Left forelimb (tissue), 1 donor: ENCODE data around the gene FCSK.
"Not testable (repeated sequence)": the region's sequence is repeated elsewhere in the genome, so short reads cannot be mapped to it uniquely, and the experiment has no call there.

Experiments used
- DNase-seq: peaks from one replicate; pipeline ENCODE4 v3.0.0-alpha.2; 2018; ENCODE audit warnings: low spot score

Gene FCSK

DNA sequence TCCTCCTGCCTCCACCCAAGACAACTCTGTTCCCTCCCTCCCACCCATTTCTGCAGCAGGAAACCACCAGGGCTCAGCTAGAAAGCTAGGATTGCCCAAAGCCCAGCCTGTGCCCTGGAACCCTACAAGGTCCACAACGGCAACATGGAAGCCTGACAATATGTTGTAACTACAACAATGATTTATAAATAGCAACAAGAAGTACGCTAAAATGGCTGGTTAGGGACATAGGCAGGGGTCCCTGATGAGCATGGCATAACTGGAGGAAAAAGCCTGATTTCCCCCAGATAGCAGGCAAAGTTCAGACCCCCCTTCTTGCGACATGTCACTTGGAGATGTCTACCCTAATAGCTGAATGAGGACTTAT, 22.1 kb upstream of the FCSK start:
- DNase-seq = no peak

DNA sequence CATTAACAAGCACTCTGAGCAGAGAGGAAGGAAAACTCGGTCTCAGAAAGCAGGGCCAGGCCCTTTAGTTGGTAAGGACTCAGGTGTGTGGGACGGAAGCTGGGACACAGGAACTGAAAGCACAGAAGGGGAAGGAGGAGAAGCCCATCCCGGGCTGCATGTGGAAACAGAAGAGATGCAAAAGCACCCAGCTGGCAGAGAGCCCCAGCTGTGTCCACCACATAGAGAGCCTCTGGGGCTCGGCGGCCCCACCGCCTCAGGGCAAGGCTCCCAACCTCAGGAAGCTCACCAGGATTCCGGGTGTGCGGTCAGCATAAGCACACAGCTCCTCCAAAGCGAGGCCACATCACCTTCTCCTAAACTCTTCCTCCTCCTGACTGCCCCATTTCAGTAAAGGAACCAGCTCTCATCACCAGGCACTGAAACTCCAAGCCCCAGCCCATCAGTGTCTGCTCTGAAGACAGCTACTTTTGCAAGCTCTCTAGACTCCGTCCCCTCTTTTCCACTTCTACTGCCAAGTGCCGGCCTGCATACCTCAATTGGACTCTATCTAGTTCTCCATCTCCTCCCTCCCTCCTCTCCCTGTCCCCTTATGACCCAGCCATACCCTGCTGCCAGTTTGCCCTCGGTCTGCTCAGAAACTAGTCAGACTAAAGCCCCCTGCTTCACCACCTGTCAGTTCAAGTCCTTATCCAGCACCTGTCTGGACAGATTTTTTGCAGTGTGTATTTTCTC, 21.5 kb upstream of the FCSK start:
- DNase-seq = no peak

DNA sequence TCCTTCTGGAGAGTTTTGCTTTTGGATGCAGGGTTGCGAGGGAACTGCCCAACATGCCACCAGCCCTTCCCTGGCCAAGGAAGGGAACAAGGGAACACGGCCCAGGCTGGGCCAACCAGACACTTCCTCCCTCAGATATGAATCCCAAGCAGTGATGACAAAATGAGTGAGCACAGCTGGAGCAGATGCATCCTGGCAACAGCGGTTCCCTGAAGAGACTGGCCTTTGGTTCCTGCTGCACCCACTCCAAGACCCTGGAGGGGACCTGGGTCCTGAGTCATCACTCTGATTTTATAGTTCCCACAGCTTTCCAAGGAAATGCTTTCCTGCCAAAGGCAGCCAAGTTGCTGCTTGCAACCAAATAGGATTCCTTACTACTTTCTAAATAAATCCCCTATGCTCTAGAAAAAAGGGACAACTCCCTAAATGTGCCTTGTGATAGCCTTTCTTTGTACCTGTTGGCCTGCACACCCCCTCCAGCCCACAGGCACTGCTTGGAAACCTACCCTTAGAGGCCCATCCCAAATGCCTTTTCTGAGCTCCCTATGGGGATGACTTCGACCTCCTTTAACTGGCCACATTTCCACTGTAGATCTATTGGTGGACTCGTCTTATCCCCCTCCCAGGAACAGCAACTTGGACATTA, 20.8 kb upstream of the FCSK start:
- no peak for DNase-seq

DNA sequence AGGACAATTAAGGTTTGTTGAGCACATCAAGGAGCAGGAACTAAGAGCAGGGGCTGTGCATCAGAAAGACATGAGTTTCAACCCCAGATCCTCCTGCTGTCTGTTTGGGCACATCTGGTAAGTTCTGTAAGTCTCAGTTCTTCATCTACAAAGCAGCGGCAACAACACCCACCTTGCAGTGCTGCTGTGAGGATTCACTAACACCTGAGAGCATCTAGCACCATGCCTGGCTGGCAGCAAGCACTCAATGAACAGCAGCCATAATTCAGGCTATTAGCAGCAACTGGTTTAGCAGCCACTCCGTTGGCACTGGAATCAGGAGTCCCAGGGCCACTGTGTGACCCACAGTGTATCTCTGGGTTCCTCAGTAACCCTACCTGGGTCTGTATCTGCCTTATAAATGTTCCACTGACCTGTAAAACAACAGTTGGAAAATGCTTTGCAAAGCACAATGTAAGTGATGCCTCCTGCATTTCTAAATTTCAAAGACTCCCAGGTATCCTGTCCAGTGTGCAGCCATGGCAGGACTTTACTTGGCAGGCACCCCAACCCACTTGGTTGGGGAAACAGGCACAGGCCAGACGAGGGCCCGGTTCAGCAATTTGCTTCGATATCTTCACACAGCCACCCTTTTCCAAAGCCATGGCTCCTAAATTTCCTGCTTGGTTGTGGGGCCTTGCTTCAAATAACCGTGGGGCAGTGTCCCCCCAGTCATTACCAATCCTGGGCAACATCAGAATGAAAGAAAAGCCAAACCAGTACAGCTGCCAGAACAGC, 19.7 kb upstream of the FCSK start:
- DNase-seq = no peak

DNA sequence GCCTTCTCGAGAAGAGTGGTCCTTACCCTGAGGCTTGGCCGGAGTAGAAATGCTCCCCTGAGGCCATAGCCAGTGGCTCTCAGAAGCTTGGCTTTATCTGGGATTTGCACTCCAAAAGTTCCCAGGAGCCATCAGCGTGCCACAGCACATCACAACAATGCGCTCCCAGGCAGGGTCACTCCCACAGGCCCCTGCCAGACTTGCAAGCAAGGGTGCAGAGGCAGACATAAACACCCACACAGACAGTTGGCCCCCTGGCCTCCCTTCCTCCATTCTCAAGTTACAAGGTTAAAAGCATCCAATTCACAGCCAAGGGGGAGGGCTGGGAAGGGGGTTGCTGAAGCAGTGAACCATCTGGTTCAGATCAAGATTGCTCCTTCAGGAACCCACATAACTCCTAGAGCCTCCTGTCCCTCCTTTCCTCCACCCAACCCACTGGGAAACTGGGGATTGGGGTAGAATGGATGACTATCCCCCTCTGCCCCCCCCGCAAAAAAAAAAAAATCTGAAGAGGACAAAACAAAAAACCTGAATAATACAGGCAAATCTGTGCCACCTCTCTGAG, 17.3 kb upstream of the FCSK start:
- DNase-seq = no peak

DNA sequence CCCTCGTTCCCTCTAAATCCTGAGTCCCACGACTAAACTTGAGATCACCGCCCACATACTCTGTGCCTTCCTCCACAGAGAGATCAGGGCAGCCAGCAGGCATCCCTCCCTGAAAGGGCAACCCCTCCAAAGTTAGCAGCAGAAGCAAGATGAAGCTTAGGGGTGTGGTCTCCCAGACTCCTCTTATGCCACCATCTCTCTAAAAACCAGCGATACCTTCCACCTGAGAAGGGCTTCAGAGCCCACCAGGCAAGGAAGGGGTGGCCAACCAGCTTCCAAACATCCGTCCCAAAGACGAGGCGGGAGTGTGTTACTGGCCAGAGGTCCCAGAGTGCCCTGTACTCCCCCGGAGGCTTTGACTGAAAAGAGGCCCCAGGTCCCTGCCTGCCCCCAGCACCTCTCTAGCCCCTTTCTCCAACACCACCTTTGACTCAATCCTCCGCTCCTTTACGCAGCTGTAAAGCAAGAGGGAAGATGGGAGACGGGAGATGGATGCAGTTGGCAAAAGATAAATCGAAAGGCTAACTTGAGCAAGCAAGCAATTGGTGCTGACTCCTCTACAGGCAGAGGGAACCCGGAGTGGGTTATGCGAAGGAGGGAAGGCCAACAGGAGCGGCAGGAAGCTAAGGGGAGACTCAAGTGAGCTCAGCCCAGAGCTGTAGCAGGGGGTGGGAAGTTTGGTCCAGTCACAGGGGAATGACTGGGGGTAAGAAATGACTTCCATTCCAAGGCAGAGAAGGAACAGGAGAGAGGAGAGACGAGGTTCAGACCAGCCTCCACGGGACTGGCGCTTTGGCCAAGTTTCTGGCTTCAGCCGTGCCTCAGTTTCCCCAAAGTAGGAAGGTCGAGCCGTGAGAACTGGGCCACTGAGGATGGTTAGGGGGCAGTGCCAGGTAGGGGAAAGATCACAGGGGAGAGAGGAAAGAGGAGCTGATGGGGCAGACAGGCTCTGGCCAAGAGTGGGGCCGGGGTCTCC, 16.5 kb upstream of the FCSK start:
- no peak for DNase-seq

DNA sequence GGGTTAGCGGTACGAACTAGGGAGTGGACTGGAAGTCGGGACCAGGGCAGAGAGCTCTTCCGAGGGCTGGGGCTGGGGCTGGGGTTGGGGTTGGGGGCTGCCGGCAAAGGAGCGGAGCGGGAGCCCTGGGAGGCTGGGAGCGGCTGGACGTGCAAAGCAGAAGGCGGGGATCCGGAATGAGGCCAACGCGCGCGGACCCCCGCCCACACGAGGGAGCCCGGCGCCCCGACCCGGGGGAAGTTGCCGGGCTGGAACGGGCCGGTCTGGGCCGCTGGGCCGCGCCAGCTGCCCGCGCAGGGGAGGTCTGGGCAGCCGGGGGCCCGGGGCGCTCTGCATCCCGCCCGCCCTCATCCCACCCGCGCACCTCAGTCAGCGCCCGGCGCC, 15.8 kb upstream of the FCSK start:
- peak; percentile 81 for DNase-seq

DNA sequence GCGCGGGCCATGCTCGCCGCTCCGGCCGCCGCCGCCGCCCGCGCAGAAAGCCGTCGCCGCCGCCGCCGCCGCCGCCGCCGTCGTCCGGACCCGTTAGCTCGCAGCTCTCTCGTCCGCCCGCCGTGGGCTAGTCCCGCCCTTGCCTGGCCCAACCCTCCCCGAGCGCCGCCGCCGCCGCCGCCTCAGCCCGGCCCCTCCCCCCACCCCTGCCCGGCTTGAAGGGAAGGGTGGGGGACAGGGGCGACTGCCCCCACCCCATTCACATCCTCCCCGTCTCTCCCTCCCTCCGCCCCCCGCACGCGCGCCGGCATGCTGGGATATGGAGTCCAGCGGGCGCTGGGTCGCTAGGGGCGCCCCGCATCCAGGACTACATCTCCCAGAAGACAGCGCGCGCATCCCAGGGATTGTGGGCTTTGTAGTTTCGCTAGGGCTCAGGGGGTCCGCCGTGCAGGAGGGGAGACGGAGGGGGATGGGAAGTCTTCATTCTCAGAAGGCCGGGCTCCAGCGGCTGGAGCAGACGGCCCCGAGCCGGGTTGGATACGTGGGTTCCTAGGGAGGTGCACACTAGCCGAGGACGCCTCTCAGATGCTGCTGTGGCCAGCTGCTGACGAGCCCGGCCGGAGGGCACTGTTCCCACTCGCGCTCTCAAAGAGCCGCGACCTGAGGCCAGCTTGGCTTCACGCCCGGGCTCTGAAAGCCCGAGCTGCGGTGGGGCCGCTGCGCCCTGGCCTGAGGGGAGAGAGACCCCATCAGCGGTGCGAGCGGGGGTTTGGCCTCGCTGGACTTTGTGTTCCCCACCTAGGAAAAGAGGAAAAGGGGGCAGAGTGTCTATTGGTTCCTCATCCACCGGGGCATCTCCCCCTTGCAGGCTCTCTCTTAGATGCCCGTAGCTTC, 15.2 kb upstream of the FCSK start, which contains the start of gene ST3GAL2:
TSS of gene ST3GAL2 (minus strand) at position 132 of the 894 bp plus-strand sequence. CDS start 40,570 bp downstream, outside the sequence.
- DNase-seq = peak; percentile 99

DNA sequence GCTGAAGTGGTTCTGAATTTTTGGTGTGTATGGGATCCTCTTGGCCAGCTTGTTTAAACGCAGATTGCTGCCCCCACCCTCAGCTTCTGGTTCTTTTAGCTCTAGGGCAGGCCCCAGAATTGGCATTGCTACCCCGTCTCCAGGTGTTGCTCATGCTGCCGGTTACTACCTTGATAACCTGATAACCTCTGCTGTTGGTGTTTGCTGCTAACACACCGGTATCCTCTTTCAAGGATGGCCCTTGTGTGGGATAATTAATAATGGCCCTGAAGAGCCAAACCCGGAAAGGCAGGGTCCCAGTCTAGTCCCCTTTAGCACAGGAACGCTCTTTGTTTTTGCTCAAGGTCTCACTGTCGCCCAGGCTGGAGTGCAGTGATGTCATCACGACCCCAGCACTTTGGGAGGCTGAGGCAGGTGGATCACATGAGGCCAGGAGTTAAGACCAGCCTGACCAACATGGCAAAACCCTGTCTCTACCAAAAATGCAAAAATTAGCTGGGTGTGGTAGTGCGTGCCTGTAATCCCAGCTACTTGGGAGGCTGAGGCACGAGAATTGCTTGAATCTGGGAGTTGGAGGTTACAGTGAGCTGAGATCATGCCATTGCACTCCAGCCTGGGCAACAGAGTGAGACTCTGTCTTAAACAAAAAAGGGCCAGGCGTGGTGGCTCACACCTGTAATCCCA, 14.2 kb upstream of the FCSK start:
- DNase-seq = no peak

DNA sequence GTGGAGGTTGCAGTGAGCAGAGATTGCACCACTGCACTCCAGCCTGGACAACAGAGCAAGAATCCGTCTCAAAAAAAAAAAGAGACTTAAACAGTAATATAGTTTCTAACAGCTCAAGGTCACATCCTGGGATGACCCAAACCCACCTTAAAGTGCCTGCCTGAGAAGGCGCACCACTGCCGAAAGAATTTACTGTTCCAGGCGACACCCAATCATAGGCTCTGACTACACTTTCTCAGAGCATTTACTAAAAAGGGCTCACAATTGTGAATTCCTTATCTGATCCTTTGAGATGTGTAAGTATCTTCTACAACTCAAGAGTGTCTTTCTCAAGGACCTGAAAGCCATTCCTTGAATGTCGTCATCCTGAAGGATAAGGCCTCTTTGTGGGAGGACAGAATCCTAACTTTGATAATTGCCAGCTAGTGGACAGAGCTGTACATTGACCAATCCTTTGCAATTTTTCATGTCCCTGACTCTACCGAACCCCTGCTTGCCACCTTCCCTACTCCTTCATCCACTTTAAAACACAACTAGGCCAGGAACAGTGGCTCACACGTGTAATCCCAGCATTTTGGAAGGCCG, 12.9 kb upstream of the FCSK start:
- DNase-seq = no peak

DNA sequence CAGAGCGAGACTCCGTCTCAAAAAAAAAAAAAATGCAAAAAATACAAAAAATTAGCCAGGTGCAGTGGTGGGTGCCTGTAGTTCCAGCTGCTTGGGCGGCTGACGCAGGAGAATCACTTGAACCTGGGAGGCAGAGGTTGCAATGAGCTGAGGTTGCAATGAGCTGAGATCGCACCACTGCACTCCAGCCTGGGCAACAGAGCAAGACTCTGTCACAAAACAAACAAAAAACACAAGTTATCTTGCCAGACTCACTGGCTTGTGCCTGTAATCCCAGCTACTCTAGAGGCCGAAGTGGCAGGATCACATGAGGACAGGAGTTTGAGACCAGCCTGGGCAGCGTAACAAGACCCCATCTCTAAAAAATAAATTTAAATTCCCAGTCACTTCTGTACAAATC, 12.1 kb upstream of the FCSK start:
- DNase-seq = no peak

DNA sequence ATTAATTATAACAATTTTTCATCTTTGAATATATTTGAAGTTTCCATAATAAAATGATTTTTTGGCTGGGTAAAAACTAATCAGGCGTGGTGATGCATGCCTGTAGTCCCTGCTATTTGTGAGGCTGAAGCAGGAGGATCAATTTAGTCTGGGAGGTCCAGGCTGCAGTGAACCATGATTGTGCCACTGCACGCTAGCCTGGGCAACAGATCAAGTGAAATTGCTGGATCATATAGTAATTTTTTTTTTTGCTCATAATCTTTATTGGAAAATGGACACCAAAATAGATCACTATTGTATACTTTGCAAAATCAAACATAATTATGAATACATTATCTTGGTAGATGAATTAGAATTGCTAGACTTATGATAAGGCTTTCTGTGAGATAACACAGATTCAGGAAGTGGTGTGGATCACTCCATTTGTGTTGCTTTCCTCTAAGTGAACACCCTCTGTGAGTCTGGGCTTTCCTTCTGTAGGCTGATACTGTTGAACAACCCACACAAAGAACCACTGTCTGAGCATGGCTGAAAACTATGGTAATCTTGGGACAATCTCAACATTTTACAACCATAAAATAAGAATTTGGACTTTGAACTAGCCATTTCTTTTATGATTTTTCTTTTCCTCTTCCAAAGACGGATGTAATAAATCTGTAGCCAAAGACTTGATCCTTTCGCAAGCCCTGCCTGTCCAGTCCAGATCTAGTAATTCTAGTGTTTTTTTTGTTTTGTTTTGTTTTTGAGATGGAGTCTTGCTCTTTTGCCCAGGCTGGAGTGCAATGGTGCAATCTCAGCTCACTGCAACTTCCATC, 9.9 kb upstream of the FCSK start:
- DNase-seq = no peak

DNA sequence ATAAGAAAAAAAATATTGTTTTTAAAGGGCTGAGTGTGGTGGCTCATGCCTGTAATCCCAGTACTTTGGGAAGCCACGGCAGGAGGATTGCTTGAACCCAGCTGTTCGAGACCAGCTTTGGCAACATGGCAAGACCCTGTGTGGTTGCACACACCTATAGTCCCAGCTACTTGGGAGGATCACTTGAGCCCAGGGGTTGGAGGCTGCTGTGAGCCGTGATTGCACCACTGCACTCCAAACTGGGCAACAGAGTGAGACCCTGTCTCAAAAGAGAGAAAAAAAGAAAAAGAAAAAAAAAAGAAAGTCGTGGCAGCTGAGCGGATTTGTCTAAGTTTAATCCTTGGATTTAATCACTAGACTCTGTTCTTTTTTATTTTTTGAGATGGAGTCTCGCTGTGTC, 6.3 kb upstream of the FCSK start:
- no peak for DNase-seq

DNA sequence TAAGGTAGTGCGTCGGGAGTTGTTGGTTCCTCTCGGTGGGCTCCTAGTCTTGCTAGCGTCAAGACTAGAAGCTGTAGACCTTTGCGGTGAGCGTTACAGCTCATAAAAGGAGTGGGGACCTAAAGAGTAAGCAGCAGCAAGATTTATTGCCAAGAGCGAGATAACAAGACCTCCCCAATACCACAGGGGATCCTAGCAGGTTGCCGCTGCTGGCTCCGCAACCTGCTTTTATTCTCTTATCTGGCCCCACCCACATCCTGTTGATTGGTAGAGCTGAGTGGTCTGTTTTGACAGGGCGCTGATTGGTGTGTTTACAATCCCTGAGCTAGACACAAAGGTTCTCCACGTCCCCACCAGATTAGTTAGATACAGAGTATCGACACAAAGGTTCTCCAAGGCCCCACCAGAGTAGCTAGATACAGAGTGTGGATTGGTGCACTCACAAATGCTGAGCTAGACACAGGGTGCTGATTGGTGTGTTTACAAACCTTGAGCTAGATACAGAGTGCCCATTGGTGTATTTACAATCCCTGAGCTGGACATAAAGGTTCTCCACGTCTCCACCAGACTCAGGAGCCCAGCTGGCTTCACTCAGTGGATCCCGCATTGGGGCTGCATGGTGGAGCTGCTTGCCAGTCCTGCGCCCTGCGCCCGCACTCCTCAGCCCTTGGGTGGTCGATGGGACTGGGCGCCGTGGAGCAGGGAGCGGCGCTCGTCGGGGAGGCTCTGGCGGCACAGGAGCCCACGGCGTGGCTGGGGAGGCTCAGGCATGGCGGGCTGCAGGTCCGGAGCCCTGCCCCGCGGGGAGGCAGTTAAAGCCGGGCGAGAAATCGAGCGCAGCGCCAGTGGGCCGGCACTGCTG, 4.0 kb upstream of the FCSK start:
- DNase-seq = not testable (repeated sequence)

DNA sequence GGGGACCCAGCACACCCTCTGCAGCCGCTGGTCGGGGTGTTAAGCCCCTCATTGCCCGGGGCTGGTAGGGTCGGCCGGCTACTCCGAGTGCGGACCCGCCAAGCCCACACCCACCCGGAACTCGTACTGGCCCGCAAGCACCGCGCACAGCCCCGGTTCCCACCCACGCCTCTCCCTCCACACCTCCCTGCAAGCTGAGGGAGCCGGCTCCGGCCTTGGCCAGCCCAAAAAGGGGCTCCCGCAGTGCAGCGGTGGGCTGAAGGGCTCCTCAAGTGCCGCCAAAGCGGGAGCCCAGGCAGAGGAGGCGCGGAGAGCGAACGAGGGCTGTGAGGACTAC, 3.4 kb upstream of the FCSK start:
- not testable (repeated sequence) for DNase-seq

DNA sequence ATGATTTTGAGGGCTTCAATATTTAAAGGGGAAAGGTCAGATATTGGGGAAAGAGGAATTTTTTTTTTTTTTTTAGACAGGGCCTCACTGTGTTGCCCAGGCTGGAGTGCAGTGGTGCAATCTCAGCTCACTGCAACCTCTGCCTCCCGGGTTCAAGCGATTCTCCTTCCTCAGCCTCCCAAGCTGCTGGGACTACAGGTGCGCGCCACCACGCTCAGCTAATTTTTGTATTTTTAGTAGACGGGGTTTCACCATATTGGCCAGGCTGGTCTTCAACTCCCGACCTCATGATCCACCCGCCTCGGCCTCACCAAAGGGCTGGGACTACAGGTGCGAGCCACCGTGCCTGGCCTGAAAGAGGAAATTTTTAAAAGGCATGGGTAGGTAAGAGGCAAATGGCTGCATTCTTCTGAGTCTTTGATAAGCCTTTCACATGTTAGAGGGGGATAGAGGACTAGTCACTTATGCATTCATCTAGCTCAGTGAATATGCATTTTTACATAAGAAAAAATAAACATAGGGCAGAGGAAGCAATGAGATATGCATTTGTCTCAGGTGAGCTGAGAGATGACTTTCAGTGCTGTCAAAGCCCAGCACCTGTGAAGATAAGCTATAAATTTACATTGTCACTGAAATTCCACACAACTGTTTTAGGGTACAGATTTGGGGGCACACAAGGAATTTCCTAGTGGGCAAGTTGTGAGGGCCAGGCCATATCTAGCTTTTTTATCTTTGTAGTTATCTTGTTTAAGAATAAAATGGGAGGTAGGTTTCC, 1.1 kb upstream of the FCSK start:
- no peak for DNase-seq

DNA sequence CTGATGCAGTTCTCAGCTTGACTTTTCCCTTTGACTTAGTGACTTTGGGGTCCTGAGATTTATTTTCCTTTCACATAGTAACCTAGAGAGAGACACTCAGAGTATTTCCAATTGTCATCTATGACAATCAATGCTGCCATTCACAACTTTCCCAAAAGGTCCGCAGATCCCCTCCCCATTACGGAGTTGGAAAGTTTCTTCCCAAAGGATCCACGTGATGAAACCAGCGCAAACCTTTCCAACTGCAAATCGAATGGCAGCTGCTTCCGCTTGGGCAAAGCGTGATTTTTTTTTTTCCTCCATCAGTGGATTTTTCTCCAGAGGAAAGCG, 538 bp upstream of the FCSK start:
- no peak for DNase-seq
